ENCODE measurements around the gene PDCD1.

Gene PDCD1

DNA sequence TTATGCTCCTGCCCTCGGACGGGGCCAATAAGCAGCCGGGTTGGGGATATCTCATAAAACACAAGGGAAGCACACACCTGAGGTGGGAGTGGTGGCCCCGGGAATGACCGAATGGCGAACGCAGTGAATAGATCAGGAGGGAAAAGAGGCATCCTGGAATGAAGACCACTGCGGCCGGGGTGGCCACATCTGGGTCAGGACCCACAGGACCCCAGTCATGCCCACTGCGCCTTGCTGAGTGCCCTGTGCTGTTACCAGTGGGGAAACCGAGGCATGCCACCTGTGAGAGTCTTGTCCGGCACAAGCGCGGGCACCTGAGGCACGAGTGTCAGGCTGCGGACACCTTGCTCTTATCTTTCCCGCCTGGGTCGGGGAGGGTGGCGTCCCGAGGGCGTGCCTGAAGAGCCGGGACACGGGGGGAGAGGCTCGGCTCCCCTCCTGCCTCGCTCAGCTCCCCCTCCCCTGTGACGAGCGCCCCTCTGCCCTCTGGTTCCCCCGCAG, 1.6 kb downstream of the PDCD1 start:
- WGBS (ENCODE audit: extremely low coverage, insufficient coverage, insufficient read length), result no CpG with 5 or more reads among the region's 28 CpGs
- Histone ChIP-seq H4K91ac (ENCODE audit: low read depth, low read length) (no peak overlapping the region), H3K18ac (ENCODE audit: low read length) (no peak overlapping the region), H3K9ac (ENCODE audit: low read length) (no peak overlapping the region), H3K4me3 (ENCODE audit: low read depth, low read length) (no peak overlapping the region), H4K8ac (ENCODE audit: low read depth, low read length) (no peak overlapping the region), H3K79me2 (ENCODE audit: control insufficient read depth, insufficient read depth, low read length, poor library complexity) (no peaks in the 10 kb centered on the region), H3K36me3 (ENCODE audit: control insufficient read depth in 1 of 2, insufficient read depth in 2 of 2, low read length in 2 of 2) (no peaks in the 10 kb centered on the region), H4K12ac (ENCODE audit: low read depth, low read length) (no peak overlapping the region), H3K27ac (ENCODE audit: low read depth, low read length) (no peak overlapping the region), H3K14ac (ENCODE audit: low read length) (no peak overlapping the region), H2BK120ac (ENCODE audit: insufficient read depth, low read length, poor library complexity) (no peak overlapping the region), H3K23ac (ENCODE audit: low read length) (no peak overlapping the region), H2AK5ac (ENCODE audit: low read length) (no peak overlapping the region), H3K79me1 (ENCODE audit: low read length) (no peaks in the 10 kb centered on the region), H3K4ac (ENCODE audit: low read depth, low read length) (no peak overlapping the region), H3K9me3 (ENCODE audit: insufficient read depth, low read depth, low read length) (no peaks in the 10 kb centered on the region), H3K27me3 (ENCODE audit: insufficient read depth, low read length) (no peaks in the 10 kb centered on the region), H2BK5ac (ENCODE audit: low read depth, low read length, poor library complexity) (no peak overlapping the region), H2BK12ac (ENCODE audit: low read length) (no peak overlapping the region), H3K4me2 (ENCODE audit: low read length) (no peak overlapping the region), H2AFZ (ENCODE audit: insufficient read depth, low read length, poor library complexity) (no peak overlapping the region), H3K4me1 (ENCODE audit: control insufficient read depth in 1 of 2, insufficient read depth in 2 of 2, low read length in 2 of 2) (no peaks in the 10 kb centered on the region)
- DNase-seq, result no peak

DNA sequence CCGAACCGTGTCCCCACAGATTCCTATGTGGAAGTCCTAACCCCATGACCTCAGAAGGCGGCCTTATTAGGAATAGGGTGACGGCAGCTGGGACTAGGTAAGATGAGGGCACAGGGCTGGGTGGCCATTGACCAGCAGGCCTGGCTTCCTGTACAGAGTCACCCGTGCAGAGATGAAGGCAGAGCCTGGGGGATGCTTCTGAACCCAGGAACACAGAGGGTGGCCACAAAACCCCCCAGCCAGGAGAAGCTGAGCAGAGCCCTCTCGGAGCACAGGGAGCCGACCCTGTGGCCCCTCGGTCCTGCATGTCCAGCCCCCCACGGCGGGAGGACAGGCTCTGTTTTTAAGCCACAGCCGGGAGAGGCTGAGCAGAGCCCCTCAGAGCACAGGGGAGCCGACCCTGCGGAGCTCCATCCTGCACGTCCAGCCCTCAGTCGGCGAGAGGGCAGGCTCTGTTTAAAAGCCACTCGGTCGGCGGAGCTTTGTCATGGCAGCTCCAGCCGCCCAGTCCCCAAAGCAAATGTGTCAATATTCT, 2.7 kb downstream of the PDCD1 start:
- Histone ChIP-seq H3K14ac (ENCODE audit: low read length) (no peak overlapping the region), H3K4me1 (ENCODE audit: control insufficient read depth in 1 of 2, insufficient read depth in 2 of 2, low read length in 2 of 2) (no peaks in the 10 kb centered on the region), H3K23ac (ENCODE audit: low read length) (no peak overlapping the region), H4K8ac (ENCODE audit: low read depth, low read length) (no peak overlapping the region), H2AK5ac (ENCODE audit: low read length) (no peak overlapping the region), H3K27me3 (ENCODE audit: insufficient read depth, low read length) (no peaks in the 10 kb centered on the region), H2BK5ac (ENCODE audit: low read depth, low read length, poor library complexity) (no peak overlapping the region), H4K12ac (ENCODE audit: low read depth, low read length) (no peak overlapping the region), H3K4me3 (ENCODE audit: low read depth, low read length) (no peak overlapping the region), H3K4me2 (ENCODE audit: low read length) (no peak overlapping the region), H2BK120ac (ENCODE audit: insufficient read depth, low read length, poor library complexity) (no peak overlapping the region), H3K4ac (ENCODE audit: low read depth, low read length) (no peak overlapping the region), H3K27ac (ENCODE audit: low read depth, low read length) (no peak overlapping the region), H3K18ac (ENCODE audit: low read length) (no peak overlapping the region), H3K9ac (ENCODE audit: low read length) (no peak overlapping the region), H2BK12ac (ENCODE audit: low read length) (no peak overlapping the region), H3K9me3 (ENCODE audit: insufficient read depth, low read depth, low read length) (no peaks in the 10 kb centered on the region), H3K79me2 (ENCODE audit: control insufficient read depth, insufficient read depth, low read length, poor library complexity) (no peaks in the 10 kb centered on the region), H3K79me1 (ENCODE audit: low read length) (no peaks in the 10 kb centered on the region), H4K91ac (ENCODE audit: low read depth, low read length) (no peak overlapping the region), H2AFZ (ENCODE audit: insufficient read depth, low read length, poor library complexity) (no peak overlapping the region), H3K36me3 (ENCODE audit: control insufficient read depth in 1 of 2, insufficient read depth in 2 of 2, low read length in 2 of 2) (no peaks in the 10 kb centered on the region)
- WGBS (ENCODE audit: extremely low coverage, insufficient coverage, insufficient read length), result no CpG with 5 or more reads among the region's 20 CpGs
- no peak for DNase-seq

DNA sequence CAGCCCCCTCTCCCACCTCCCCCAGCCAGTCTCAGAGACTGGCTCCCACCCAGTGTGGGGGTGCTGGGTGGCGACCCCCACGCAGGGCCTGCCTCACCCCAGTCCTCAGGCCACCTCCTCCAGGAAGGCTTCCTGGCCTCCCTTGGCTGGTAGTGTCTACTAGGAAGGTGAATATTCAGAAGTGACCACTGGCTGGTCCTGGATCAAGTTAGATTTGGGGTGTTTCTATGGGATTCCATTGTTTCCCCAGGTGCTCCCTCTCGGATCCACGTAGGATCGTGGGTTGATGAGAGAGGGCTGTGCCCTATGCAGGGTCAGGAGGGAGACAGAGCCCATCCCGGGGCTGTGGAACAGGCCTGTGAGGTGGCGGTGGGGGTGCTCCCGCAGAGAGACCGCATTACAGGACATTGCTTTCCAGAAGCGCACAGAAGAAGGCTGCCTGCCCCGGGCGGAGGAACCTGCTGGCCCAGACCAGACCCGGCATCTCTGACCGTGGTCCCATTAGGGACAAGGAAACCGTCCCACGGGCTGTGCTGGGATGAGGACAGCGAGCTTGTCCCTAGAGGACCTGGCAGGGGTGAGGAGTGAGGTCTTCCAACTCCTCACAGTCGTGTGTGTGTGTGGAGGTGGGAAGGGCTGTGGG, 3.3 kb downstream of the PDCD1 start:
- H2BK12ac ChIP-seq (ENCODE audit: low read length), result no peak overlapping the region

GRCh38 chr2:241854342-241855244, 4.1 kb downstream of the PDCD1 start:
- no peak for DNase-seq
- Histone ChIP-seq H2AFZ (ENCODE audit: insufficient read depth, low read length, poor library complexity) (no peak overlapping the region), H3K9me3 (ENCODE audit: insufficient read depth, low read depth, low read length) (no peaks in the 10 kb centered on the region), H3K36me3 (ENCODE audit: control insufficient read depth in 1 of 2, insufficient read depth in 2 of 2, low read length in 2 of 2) (no peaks in the 10 kb centered on the region), H3K4ac (ENCODE audit: low read depth, low read length) (no peak overlapping the region), H4K8ac (ENCODE audit: low read depth, low read length) (no peak overlapping the region), H3K23ac (ENCODE audit: low read length) (no peak overlapping the region), H4K12ac (ENCODE audit: low read depth, low read length) (no peak overlapping the region), H3K9ac (ENCODE audit: low read length) (no peak overlapping the region), H3K79me1 (ENCODE audit: low read length) (no peaks in the 10 kb centered on the region), H3K79me2 (ENCODE audit: control insufficient read depth, insufficient read depth, low read length, poor library complexity) (no peaks in the 10 kb centered on the region), H2BK5ac (ENCODE audit: low read depth, low read length, poor library complexity) (no peak overlapping the region), H3K27ac (ENCODE audit: low read depth, low read length) (no peak overlapping the region), H4K91ac (ENCODE audit: low read depth, low read length) (no peak overlapping the region), H3K27me3 (ENCODE audit: insufficient read depth, low read length) (no peaks in the 10 kb centered on the region), H2AK5ac (ENCODE audit: low read length) (no peak overlapping the region), H2BK12ac (ENCODE audit: low read length) (no peak overlapping the region), H2BK120ac (ENCODE audit: insufficient read depth, low read length, poor library complexity) (no peak overlapping the region), H3K4me3 (ENCODE audit: low read depth, low read length) (no peak overlapping the region), H3K4me1 (ENCODE audit: control insufficient read depth in 1 of 2, insufficient read depth in 2 of 2, low read length in 2 of 2) (no peaks in the 10 kb centered on the region), H3K14ac (ENCODE audit: low read length) (no peak overlapping the region), H3K18ac (ENCODE audit: low read length) (no peak overlapping the region), H3K4me2 (ENCODE audit: low read length) (no peak overlapping the region)
- WGBS (ENCODE audit: extremely low coverage, insufficient coverage, insufficient read length), result no CpG with 5 or more reads among the region's 21 CpGs

More for the DNA sequence above, 3.3 kb downstream of the PDCD1 start:
- Histone ChIP-seq H3K36me3 (ENCODE audit: control insufficient read depth in 1 of 2, insufficient read depth in 2 of 2, low read length in 2 of 2) (no peaks in the 10 kb centered on the region), H3K23ac (ENCODE audit: low read length) (no peak overlapping the region), H4K8ac (ENCODE audit: low read depth, low read length) (no peak overlapping the region), H3K9ac (ENCODE audit: low read length) (no peak overlapping the region), H3K27me3 (ENCODE audit: insufficient read depth, low read length) (no peaks in the 10 kb centered on the region), H4K12ac (ENCODE audit: low read depth, low read length) (no peak overlapping the region), H2AFZ (ENCODE audit: insufficient read depth, low read length, poor library complexity) (no peak overlapping the region), H2AK5ac (ENCODE audit: low read length) (no peak overlapping the region), H3K4ac (ENCODE audit: low read depth, low read length) (no peak overlapping the region), H3K9me3 (ENCODE audit: insufficient read depth, low read depth, low read length) (no peaks in the 10 kb centered on the region), H3K18ac (ENCODE audit: low read length) (no peak overlapping the region), H3K4me2 (ENCODE audit: low read length) (no peak overlapping the region), H3K14ac (ENCODE audit: low read length) (no peak overlapping the region), H4K91ac (ENCODE audit: low read depth, low read length) (no peak overlapping the region), H3K27ac (ENCODE audit: low read depth, low read length) (no peak overlapping the region), H2BK120ac (ENCODE audit: insufficient read depth, low read length, poor library complexity) (no peak overlapping the region), H3K79me1 (ENCODE audit: low read length) (no peaks in the 10 kb centered on the region), H2BK5ac (ENCODE audit: low read depth, low read length, poor library complexity) (no peak overlapping the region), H3K4me1 (ENCODE audit: control insufficient read depth in 1 of 2, insufficient read depth in 2 of 2, low read length in 2 of 2) (no peaks in the 10 kb centered on the region), H3K4me3 (ENCODE audit: low read depth, low read length) (no peak overlapping the region), H3K79me2 (ENCODE audit: control insufficient read depth, insufficient read depth, low read length, poor library complexity) (no peaks in the 10 kb centered on the region)
- WGBS (ENCODE audit: extremely low coverage, insufficient coverage, insufficient read length), result no CpG with 5 or more reads among the region's 18 CpGs
- no peak for DNase-seq

Measured in trophoblast cell (in vitro differentiated cells and primary cell).